Activated CD8-positive, alpha-beta memory T cell treated with anti-CD3 and anti-CD28 coated beads, Interleukin-2, amount 50 U/mL, for 48 hours (primary cell): ENCODE data around the gene TEX14.

Experiments
- DNase-seq: peaks from one replicate; pipeline ENCODE4 v3.0.0-alpha.2; 2020

Gene TEX14

DNA sequence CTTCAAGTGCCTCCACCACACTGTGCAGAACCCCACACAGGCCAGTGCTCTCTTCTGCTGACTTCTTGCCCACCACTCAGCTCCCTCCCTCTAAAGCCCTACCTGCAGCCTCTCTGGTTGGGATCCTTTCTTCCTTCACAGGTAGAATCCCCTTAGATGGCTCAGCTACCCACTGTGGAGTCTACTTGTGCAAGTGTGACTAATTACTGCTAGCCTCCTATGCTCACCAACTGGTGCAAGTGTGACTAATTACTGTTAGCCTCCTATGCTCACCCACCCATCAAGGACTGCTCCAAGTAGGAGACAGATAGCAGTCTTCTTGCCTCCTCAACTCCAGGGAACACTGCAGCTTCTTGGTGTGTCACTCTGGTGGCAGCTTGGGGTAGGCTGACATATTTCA is 43.6 kb downstream of the TEX14 start:
- DNase-seq = no peak

GRCh38 chr17:58643147-58643546 is 48.7 kb downstream of the TEX14 start:
- DNase-seq = no peak

GRCh38 chr17:58641887-58642311 is 49.9 kb downstream of the TEX14 start:
- no peak for DNase-seq

DNA sequence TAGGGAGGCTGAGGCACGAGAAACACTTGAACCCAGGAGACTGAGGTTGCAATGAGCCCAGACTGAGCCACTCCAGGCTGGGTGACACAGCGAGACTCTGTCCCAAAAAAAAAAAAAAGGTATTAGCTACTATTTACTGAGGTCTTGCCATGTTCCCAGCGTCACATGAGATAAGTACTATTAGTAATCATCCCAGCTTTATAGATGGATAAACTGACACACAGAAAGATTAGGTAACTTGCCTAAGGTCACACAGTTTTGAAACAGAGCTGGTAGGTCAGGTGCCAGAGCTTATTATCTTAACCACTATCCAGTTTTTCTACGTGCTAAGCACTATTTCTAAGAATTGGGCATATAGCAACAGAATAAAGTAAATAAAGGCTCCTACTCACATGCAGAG is 51.6 kb downstream of the TEX14 start:
- no peak for DNase-seq

DNA sequence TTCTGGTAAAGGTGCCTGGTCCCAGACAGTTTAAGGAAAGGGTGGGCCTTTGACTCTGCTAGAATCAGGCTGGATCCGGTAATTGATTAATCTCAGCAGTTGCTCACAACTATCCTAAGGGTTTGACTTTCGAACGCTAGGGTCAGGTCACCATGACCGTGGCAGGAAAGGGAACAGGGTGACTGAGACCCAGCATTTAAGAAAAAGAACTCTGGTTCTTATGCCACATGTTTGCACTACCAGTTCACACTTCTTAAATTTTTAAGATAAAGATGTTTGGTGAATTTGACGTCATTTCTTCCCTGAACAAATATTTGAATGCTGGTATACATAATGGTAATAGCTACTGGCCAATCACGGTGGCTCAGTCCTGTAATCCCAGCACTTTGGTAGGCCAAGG is 52.2 kb downstream of the TEX14 start:
- DNase-seq = no peak

DNA sequence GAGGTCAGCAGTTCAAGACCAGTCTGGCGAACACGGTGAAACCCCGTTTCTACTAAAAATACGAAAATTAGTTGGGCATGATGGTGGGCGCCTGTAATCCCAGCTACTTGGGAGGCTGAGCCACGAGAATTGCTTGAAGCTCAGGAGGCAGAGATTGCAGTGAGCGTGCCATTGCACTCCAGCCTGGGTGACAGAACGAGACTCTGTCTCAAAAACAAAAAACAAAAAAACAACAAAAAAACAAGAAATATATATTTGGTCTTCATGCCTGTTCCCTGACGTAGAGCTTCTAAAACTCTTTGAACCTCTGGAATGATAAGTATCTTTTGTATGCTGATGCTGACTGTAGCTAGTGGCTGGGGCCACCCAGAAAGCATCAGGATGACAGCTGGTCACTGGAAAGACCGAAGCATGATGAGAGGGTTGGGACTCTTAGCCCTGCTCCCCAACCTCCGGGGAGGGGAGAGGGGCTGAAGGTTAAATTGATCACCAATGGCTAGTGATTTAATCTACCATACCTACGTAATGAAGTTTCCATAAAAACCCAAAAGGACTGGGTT is 54.8 kb downstream of the TEX14 start:
- no peak for DNase-seq

DNA sequence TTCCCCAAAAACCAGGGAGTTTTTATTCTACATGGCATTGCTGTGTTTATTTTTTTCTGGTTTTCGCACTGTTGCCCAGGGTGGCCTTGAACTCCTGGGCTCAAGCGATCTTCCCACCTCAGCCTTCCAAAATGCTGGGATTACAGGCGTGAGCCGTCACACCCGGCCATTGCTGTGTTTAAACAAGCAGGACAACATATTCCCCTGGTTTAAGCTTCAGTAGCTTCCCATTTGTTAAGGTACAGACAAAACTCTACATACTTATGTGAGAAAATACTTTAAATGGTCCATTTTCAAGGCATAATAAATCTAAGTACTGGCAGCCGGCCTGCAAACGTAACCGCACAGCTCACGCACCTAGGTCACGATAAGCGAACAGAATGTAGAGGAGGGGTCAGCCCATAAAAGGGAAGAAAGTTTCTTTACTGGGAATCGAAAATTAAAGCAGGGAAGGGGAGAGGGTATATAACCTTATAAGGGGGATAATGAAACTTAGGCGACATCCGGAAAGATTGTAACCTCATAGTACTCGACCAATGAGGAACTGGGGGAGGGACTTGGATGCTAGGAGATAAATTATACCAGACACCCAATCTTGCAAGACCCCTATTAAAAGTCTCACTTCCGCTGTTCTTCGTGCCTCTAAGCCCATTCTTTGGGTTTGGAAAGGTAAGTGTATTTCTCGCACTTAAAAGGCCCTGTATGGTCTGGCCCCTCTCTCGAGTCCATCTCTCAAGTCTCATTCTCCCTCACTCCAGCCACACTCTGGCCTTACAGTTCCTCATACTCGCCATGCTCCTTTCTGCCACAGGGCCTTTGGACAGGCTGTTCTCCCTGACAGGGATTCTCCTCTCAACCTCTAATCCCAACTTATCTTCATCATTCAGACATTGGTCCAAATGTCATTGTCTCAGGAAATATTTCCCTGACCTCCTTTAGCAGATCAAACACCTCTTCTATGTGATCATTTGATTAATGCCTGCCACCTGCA is 59.2 kb downstream of the TEX14 start:
- no peak for DNase-seq

- DNase-seq = peak; percentile 99
Measured at GRCh38 chr17:58631523-58632323, 60.1 kb downstream of the TEX14 start.

GRCh38 chr17:58630883-58631522 is 60.8 kb downstream of the TEX14 start:
- DNase-seq = peak; percentile 71

GRCh38 chr17:58626905-58627304 is 64.9 kb downstream of the TEX14 start:
- no peak for DNase-seq

- no peak for DNase-seq
Measured at GRCh38 chr17:58624751-58625150, 67.1 kb downstream of the TEX14 start.

DNA sequence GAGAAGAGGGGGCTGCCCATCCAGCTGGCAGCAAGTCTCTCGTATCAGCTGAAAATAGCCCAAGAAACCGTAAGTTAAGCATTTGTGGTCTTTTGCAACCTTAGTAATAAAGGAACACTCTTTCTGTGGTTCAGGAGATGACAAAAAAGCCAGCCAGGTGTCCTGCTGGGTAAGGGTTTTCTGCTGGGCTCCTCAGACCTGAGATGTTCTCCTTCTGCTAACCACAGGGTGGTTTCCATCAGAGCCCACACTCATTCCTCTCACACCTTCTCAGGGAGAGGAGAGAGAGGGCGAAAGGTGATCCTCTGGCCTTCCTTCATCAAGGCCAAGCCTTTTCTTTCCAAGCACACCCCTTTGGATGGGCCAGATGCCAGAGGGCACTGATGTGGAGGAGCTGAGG is 70.7 kb downstream of the TEX14 start:
- no peak for DNase-seq

- no peak for DNase-seq
Measured at GRCh38 chr17:58618336-58618735, 73.5 kb downstream of the TEX14 start.

DNA sequence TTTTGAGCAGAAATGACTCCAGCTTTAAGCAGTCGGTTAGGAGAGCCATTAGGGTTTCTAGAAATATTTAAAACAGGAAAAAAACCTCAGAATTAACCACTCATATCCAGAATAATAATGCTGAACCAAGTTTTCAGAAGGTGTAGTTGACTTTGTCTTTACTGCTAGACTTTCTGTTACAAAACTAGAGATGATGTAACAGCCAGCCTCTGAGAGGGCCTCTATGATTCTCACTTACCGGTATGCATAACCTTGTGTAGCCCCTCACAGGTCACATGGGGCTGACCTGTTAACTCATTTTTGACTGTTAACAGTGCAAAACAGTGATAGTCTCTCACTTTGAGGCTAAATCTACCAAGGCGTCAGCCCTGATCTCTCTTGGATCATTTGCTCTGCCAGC is 74.3 kb downstream of the TEX14 start:
- no peak for DNase-seq

GRCh38 chr17:58615768-58616659 is 75.8 kb downstream of the TEX14 start:
- DNase-seq = no peak

DNA sequence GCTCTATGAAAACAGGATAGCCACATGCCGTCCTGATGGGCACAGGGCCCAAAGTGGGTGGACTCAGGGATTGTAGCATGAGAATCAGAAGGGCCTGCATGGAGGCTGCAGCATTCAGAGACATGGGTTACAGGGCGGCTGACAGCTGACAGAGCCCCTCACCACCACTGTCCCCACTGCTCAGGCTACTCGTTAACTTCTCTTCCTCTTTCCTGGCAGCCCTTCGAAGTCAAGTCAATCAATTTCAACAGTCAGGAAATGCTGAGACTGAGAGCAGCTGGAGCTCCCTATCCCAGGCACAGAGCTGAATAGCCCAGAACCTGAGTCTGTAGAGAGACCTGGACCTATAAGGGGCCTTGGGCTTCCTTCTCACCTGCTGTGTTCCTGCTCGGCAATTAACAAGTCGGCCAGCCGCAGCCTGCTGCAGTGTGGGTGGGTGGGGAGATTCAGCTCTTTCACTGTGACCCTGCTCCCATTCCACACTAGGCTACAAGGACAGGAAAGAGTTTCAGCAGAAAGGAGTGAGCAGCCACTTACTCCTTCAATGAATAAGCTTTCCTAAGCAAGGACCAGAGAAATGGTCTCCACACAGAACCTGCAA is 76.9 kb downstream of the TEX14 start:
- no peak for DNase-seq

GRCh38 chr17:58611331-58611730 is 80.5 kb downstream of the TEX14 start:
- DNase-seq = no peak

GRCh38 chr17:58606934-58607333 is 84.9 kb downstream of the TEX14 start:
- DNase-seq = no peak

- no peak for DNase-seq
Measured at GRCh38 chr17:58605986-58606385, 85.9 kb downstream of the TEX14 start.

DNA sequence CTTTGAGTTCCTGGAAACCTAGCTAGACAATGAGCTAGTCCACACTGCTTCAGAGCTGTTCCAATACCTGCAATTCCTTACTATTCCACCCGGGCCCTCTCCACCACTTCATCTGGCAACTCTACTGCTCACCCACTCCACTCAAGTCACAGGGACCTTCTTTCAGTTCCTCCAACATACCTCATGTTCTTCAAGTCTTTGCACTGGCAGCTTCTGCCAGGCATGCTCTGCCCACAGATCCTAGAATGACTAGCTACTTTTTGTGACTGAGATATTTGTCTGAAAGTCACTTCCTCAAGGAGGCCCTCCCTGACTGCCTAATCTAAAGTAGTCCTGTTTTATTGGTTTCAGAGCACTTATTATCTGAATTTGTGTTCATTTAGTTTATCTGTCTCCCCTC is 86.4 kb downstream of the TEX14 start:
- no peak for DNase-seq

- no peak for DNase-seq
Measured at GRCh38 chr17:58601976-58602375, 89.9 kb downstream of the TEX14 start.

- DNase-seq = no peak
Measured at GRCh38 chr17:58597371-58597770, 94.5 kb downstream of the TEX14 start.
